Effector CD8-positive, alpha-beta T cell (primary cell): Measurements from ENCODE around the gene ANKRD27.
"Not testable (repeated sequence)": the region's sequence is repeated elsewhere in the genome, so short reads cannot be mapped to it uniquely, and the experiment has no call there.

Experiments used
- DNase-seq: peaks from one replicate; lab custom pipeline; 2025; lab: John Stamatoyannopoulos, UW

The ANKRD27 gene

GRCh38 chr19:32653599-32653915 is 21.4 kb downstream of the ANKRD27 start:
- no peak for DNase-seq

GRCh38 chr19:32652894-32653598 is 21.9 kb downstream of the ANKRD27 start:
- DNase-seq = no peak

GRCh38 chr19:32652331-32652730 is 22.6 kb downstream of the ANKRD27 start:
- not testable (repeated sequence) for DNase-seq

DNA sequence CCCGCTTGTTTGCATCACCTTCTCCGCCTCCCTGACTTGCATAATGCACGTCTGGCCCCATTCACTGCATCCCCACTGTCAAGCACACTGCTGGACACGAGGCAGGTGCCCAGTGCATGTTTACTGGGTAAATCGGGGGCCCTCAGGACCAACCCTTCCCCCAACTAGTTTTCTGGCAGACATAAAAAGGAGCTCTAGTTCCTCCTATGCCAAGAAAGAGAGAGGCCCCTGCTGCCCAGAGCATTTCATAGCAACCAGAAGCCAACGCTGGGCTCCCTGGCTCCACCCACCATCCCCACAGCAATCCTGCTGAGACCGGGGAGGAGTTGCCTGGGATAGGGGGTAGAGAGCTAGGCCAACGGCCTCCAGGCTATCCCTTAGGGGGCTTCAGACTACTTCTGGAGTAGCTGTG is 23.2 kb downstream of the ANKRD27 start:
- no peak for DNase-seq

GRCh38 chr19:32650671-32651070 is 24.3 kb downstream of the ANKRD27 start:
- no peak for DNase-seq

DNA sequence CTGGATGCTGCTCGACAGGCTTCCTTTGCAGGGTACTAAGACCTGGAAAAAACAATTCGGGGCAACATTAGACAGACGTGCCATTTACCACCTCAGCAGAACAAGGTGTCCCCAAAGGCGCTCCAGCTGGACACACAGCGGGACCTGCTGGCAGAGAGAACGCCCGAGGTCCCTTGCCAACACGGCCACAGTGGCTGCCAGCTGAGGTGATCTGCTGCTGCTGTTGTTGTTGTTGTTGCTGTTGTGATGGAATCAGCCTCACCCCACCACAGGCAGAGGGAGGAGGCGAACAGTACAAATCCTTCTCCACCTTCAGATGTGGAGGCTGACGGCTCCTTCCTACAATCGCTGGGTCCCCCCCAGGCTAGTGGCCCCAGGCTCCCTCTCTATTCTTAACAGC is 25.2 kb downstream of the ANKRD27 start:
- DNase-seq = no peak

DNA sequence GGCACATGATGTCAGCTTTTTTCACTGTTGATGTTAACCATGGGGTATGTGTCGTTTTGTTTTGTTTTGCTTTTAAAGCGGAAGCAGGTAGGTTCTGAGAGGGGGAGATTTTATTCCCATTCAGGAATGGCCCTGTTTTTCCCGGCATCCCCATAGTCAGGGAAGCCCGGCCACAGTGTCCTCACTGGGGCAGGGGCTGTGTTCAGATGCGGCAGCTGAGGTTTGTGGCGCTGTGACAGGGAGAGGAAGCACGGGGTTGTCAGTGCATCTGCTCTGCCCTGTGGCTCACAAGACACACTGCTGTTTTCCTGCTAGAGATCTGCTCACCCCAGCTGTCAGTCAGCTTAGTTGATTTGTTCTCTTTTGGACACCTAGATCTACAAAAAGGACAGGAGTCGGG is 27.6 kb downstream of the ANKRD27 start:
- DNase-seq = no peak

DNA sequence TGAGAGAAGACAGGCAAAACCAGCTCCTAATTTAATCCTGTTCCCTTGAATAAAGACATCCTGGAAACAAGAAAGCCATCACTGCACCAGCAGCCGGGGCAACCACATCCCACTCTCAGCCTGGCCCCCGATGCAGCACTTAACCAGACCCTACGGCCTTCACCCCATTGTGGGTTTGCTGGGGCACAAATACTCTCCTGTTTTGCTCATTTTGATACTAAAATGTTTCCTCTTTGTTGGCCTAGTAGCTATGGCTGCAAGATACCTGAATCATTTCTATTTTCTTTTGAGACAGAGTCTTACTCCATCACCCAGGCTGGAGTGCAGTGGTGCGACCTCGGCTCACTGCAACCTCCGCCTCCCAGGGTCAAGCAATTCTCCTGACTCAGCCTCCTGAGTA is 28.4 kb downstream of the ANKRD27 start:
- DNase-seq = no peak

GRCh38 chr19:32642771-32643170 is 32.2 kb downstream of the ANKRD27 start:
- DNase-seq = peak; percentile 42

GRCh38 chr19:32638625-32639024 is 36.4 kb downstream of the ANKRD27 start:
- no peak for DNase-seq

DNA sequence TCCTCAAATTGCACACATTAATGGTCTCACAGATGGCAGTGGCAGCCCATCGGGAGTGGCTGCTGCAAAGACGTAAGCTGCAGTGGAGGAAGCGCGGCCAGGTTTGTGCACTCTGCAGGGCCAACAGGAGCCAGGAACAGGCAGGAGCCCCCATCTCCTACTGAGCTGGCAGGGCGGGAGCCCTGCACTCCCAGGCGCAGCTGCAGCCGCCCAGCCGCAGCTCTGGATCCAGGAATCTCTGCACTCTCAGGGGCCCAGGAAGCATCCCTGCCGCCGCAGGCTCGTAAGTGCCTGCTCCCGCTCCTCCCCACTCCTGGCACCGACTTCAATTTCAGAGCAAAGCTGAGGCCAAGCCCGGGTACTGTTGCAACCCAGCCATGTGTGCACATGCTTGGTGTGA is 37.5 kb downstream of the ANKRD27 start:
- DNase-seq = no peak

DNA sequence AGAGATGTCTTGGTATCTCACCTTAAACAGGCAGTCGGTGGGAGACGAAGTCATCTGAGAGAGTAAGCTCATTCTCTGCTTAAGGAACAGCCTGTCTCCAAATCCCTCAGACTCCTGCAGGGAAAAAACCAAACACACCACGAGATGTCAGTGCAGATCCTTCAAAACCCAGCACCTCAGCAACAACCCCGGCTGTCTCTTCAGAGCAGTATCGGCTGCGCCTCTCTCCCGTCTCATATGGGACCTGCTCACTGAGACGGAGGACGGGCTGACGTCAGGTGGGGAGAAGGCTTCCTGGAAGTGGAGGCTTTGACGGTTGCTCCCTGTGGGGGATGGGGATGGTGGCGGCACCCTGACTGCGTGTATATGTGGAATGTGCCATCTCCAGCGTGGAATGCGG is 43.6 kb downstream of the ANKRD27 start:
- no peak for DNase-seq

DNA sequence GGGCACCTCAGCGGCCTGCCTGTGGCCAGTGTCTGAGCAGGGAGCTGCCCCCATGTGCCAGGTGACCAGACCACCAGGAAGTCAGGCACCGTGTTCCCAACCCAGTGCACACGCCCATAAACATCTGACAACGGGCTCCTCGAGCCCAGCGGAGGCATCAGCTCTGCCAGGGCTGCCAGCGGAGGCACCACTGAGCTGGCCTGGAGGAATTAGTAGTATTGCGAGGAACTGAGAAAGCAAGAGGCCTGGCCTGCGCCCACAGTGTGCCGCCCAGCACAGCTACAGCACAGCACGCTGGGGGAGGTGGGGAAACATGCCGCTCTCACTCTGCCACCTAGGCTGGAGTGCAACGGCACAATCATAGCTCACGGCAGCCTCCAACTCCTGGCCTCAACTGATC is 44.6 kb downstream of the ANKRD27 start:
- no peak for DNase-seq

DNA sequence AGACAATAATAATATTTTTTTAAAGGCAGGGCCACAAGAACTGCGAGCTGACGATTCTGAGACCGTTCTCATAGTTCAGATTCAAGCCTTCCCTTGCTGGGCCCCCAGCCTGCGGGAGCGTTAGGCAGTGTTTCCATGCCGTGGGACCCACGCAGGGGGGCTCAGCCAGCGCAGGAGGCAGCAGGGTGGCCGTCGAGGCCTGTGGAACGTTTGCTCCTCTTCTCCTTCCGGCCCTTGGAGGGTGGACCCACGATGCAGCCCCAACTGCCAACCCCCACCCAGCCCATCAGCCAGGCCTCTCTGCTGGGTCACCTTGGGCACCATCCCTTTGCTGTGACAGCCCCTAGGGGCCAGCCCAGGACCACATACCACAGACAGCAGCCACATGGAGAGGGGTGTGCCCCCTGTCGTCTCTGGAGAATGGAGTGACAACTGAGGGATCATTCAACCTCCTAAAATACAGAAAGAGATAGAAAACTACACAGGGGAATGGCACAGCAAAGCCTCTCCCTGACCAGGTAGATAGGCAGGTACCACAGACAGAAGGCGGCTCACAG is 47.2 kb downstream of the ANKRD27 start:
- DNase-seq = no peak

DNA sequence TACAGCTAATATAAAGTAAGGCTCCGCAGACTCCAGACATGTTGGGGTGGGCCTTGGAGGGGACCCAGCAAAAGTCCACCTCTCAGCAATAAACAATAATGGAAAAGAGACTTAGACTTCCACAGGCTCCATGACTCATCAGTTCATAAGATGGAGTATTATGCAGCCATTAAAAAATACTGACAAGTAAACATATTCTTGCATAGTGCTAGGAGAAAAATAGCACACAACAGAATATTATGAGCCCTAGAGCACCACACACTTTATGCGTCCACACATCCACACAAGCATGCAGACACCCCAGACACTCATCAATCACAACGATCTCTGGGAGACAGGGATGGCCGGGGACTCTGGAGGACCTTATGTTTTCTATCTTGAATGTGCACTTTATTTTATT is 48.0 kb downstream of the ANKRD27 start:
- no peak for DNase-seq

GRCh38 chr19:32624410-32624809 is 50.6 kb downstream of the ANKRD27 start:
- no peak for DNase-seq

- no peak for DNase-seq
These were observed 53.0 kb downstream of the ANKRD27 start for GRCh38 chr19:32622002-32622401.

DNA sequence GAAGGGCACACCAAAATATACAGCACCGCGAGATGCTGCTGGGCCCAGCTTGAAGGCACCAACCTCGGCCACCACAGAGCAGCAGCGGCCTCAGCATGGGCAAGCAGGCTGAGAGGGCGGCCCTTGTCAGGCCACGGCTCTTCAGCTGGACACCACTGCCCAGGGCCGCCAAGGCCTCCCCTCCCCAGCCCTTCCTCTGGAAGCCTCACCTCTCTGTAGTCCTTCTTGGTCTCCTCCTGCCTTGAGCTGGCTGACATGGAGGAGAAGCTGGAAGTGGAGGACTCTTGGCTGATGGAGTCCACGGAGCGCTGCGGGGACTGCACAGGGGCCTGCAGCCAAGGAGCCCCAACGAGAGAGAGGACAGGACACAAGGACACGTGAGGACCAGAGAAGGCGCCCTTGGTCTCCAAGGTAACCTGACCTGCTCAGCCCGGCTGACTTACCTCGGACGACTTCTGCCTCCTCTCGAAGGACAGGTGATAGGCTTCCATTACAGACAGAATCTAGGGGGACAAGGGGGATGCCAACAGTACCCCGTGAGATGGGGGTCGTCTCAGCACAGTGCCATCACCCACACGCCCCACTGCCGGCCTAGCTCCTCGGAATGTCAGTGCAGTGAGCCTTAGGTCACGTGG is 55.8 kb downstream of the ANKRD27 start:
- no peak for DNase-seq

- DNase-seq = no peak
These were observed 59.4 kb downstream of the ANKRD27 start for GRCh38 chr19:32615569-32615968.

GRCh38 chr19:32614916-32615315 is 60.1 kb downstream of the ANKRD27 start:
- no peak for DNase-seq

DNA sequence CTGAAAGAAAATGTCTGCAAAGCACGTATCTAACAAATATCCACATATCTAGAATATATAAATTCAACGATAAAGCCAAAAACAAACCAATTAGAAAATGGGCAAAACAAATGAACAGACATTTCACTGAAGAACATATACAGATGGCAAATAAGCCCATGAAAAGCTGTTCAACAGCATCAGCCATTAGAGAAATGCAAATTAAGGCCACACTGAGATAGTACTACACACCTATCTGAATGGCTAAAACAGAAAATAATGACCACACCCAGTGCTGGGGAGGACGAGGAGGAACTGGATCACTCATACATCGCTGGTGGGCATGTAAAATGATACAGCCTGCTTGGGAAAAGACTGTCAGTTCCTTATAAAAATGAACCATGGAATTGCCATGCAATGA is 62.0 kb downstream of the ANKRD27 start:
- no peak for DNase-seq

GRCh38 chr19:32611161-32611560 is 63.8 kb downstream of the ANKRD27 start:
- no peak for DNase-seq

GRCh38 chr19:32607479-32607878 is 67.5 kb downstream of the ANKRD27 start:
- DNase-seq = no peak

- no peak for DNase-seq
These were observed 68.7 kb downstream of the ANKRD27 start for GRCh38 chr19:32606289-32606688.
